ENCODE data around the gene KDM7A.

Gene KDM7A

GRCh38 chr7:140081774-140082425 is 94.9 kb downstream of the KDM7A start:
- DNase-seq, result no peak

- DNase-seq, result no peak
These were observed 95.9 kb downstream of the KDM7A start for GRCh38 chr7:140080919-140081318.

GRCh38 chr7:140079121-140079536 is 97.7 kb downstream of the KDM7A start:
- DNase-seq, result peak; percentile 62

DNA sequence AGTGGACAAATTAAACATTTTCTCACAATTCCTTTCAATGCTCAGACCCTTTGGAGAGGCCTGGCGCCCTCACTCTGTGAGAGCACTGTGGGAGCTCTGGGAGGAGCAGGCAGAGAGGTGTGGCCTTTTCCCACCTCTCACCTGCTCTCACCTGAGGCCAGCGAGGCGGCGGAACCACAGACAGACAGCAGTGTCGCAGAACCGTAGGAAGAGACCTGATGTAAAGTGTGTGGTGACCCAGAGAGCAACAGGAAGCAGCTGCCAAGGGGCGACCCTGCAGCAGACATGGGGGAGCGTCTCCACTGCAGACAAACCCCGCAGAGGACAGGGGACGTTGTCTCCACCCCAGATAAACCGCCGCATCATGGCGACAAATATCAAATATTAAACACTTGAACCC is 98.4 kb downstream of the KDM7A start:
- DNase-seq, result no peak

- DNase-seq, result no peak
These were observed 102.0 kb downstream of the KDM7A start for GRCh38 chr7:140074780-140075179.

DNA sequence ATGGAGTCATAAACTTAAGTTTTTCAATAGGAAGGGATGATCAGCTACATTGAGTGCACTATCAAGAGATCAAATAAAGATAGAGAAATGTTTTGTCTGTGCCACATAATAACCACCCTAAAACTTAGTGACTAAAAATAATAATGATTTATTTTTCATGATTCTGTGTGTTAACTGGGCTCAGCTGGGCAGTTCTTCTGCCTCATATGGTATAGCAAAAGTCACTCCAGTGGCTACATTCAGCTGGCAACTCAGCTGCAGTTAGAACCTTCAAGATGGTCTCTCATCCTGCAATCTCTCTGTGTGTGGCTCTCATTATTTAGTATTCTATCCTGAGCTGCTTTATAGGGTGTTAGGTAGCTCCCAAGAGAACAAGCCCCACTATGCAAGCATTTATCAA is 106.2 kb downstream of the KDM7A start:
- no peak for DNase-seq

DNA sequence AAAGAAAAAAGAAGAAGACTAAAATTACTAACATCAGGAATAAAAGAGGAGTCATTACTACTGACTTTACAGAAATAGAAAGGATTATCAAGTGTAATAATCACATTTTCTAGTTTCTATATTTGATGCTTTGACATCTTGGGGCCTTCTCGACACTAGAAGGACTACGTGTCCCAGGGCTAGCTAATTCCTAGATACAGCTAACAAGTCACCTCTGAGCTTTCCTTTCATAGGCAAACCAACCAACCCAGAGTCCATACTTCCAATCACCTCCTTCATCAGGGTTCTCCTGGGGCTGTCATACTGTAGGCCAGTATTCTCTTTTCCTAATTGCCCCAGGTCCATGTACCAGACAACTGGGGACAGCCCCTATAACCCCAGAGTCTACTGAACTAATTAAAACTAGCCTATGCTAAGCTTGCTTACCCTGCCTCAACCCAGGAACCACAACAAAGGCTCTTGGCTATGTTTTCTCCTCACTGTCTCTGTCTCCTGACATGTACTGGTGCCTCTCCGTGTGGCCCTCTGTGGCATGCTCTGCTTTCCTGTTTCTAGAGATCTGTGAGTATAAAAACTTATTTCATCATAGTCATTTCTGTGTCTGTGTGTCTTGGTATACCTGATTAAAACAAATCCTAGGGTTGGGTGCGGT is 107.4 kb downstream of the KDM7A start:
- DNase-seq, result no peak

DNA sequence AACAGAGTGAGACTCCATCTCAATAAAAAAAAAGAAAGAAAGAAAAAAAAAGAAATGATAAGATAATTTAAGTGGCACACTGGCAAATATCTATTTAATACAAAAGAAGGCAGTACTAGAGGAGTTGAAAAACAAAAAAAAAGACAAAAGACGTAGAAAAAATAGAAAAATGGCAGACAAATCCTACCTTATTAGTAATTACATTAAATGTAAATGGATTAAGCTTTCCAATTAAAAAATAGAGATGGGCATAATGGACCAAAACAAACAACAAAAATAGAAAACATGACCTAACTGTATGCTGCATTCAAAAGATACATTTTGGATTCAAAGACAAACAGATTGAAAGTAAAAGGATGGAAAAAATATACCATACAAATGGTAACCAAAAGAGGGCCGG is 108.8 kb downstream of the KDM7A start:
- DNase-seq, result no peak

DNA sequence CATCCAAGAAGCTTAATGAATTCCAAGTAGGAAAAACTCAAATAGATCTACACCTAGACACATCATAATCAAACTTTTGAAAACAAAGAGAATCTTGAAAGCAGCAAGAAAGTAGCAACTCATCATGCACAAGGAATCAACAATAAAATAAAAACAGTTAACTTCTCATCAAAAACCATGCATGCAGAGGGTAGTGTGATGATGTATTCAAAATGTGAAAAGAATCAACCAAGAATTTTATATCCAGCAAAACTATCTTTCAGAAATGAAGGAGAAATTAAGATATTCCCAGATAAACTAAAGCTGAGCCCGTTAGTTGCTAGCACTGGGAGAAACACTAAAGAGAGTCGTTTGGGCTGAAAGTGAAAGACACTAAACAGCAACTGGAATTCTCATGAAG is 109.7 kb downstream of the KDM7A start:
- DNase-seq, result no peak

GRCh38 chr7:140062528-140063299 is 114.1 kb downstream of the KDM7A start, which contains the start of gene PARP12:
Gene PARP12 (minus strand): TSS chr7:140062951. CDS start chr7:140062847, 104 bp downstream.
- peak; percentile 40 for DNase-seq

- DNase-seq, result no peak
These were observed 114.7 kb downstream of the KDM7A start for GRCh38 chr7:140062118-140062527.

- no peak for DNase-seq
These were observed 115.2 kb downstream of the KDM7A start for GRCh38 chr7:140061607-140061930.

DNA sequence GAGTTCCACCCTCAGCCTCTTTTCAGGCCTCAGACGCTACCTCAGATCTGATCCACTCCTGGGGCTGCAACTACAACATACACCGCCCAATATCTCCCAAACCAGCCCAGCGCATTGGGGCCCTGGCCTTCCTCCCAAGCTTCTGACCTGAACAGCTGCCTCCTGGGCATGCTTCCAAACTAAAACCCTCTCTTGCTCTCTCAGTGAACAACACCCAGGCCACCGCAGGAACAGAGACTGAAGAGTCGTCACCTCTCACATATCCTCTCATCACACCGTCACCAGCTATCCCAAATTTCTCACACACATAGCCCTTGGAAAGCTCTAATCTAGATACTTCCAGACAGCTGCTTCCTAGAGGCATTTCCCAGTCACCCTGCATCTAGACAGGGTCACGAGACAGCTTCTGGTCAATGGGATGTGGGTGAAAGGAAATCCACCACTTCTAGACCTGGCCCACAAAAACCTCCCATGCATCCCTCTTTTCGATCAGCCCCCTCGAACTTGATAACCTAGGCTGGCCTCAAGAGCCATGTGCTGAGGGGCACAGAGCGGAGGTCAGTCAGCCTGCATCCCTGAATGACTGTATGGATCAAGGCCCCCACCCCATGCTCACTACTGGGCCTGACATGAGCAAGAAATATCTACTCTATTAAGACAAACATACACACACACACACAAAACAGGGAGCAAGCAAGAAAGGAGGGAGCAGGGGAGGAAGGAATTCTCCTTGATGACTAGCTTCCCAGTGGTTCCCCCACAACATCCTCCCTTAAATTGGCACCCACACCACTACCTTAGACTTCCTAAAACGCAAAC is 115.8 kb downstream of the KDM7A start:
- no peak for DNase-seq

- no peak for DNase-seq
These were observed 116.5 kb downstream of the KDM7A start for GRCh38 chr7:140060243-140060630.

GRCh38 chr7:140059273-140060242 is 117.2 kb downstream of the KDM7A start:
- no peak for DNase-seq

- DNase-seq, result no peak
These were observed 118.3 kb downstream of the KDM7A start for GRCh38 chr7:140058517-140058916.

DNA sequence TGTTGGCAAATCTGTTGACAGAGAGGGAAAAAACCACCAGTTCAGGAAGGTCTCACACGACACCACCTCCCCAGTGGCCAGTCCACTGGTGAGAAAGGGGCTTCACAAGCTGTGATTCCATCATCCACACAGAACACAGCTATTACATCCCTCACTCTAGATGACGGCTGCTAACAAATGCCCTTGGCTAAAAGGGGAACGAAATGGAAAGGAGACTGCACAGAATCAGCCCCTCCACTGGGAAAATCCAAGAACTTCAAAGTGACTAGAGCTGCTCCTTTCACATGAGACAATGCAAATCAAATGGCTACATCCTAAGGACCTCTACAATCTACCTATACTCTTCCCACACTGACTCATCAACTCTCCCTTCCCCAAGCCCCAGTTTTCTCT is 119.6 kb downstream of the KDM7A start:
- DNase-seq, result no peak

DNA sequence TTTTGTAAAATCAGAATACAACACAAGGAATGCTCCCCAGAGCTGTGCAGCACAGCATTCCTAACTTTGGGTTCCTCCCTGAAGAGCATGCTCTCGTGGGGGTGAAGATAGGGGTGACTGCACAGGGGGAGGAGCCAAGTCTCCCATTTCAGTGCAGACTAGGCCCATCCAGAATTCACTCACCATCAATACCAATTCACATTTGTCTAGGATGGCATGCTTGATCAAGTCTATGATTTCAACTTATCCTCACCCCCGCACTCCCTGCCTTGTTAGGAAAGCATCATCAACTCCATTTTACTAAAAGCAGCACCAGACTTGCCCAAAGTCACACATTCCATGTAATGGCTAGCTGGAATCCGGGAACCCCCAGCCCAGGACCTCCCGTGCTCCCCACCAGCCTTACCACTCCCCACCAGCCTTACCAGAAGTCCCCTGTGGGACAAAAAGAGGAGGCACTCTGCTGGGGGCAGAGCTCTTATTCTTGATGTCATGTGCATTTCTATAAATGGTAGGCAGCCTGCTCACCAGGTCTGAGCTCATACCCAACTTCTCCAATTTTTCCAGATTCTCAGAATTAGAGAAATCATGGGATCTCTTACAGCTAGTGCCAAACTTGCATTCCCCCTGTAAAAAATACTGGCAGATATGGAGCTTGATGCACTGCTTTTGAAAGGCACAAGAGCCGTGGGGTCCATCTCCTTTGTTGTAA is 120.2 kb downstream of the KDM7A start:
- no peak for DNase-seq

- DNase-seq, result no peak
These were observed 121.0 kb downstream of the KDM7A start for GRCh38 chr7:140055833-140056232.

DNA sequence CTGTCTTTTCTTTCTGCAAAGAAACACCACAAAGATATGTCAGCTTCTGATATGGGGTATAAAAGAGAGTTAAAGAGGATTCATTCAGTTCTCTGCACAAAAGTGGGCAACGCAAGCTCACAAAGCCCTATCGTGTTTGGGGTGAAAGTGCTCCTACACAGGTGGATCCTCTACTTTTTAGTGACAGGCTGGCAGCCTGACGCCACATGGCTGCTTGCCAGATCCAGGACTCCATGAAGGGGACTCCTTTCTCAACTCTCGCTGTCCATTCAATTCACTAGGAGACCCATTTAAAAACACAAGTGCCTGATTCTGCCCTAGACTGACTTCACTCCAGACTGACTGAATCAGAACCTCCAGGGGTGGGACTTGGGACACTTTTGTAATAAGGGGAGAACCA is 122.0 kb downstream of the KDM7A start:
- no peak for DNase-seq

DNA sequence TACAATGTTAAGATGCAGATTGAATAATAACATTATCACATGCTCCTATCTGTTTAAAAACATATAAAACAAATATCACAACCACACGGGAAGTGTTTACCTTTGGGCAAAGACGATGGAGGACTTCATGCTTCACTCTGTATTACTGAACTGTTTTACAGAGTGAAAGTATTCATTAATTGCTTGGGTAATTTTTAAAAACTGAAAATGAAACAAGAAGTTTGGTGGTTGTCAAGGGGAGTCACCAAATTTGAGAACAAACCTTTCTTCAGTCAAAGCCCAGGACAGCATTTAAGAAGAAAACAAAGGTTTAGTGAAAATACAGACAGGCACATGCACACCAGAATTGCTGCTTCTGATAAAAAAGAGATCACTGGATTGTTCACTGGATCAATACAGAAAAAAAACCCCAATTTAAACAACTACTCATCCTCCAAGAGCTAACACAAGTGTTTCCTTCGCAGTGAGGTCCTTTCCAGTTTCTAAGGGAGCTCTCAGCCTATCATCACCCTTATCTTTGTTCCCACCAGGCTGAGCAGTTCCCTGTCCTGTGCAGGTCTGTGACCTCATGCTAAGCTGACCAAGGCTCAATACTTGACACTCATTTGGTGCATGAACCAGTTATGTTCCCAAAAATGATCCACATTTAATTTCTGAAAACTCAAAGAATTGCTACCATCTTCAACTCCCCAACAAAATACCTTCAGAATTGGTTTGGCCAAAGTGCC is 122.8 kb downstream of the KDM7A start:
- no peak for DNase-seq
